Measurements from ENCODE around the gene YPEL4.

The YPEL4 gene

DNA sequence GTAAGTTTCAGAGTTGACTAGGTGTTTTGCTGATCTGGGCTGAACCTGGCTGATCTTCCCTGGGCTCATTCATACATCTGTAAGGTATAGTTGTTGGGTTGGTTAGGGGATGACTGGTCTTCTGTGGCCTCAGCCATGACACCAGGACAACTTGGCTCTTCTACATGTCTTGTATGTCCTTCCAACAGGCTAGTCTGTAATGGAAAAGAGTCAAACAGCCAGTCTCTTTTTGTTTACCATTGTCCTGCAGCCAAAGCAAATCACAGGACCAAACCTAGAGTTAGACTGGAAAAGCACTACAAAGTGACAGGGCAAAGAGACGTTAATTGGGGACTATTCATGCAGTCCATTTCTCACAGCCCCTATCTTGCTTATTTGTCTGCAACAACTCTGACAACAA is 34.4 kb downstream of the YPEL4 start:
- H3K4me3 ChIP-seq (ENCODE audit: low read depth, low read length), result no peak overlapping the region
- TF ChIP-seq, protein P1, sequence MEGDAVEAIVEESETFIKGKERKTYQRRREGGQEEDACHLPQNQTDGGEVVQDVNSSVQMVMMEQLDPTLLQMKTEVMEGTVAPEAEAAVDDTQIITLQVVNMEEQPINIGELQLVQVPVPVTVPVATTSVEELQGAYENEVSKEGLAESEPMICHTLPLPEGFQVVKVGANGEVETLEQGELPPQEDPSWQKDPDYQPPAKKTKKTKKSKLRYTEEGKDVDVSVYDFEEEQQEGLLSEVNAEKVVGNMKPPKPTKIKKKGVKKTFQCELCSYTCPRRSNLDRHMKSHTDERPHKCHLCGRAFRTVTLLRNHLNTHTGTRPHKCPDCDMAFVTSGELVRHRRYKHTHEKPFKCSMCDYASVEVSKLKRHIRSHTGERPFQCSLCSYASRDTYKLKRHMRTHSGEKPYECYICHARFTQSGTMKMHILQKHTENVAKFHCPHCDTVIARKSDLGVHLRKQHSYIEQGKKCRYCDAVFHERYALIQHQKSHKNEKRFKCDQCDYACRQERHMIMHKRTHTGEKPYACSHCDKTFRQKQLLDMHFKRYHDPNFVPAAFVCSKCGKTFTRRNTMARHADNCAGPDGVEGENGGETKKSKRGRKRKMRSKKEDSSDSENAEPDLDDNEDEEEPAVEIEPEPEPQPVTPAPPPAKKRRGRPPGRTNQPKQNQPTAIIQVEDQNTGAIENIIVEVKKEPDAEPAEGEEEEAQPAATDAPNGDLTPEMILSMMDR (IDR thresholded peaks at IDR 0.05; ENCODE audit: low read depth, low read length), result no peak

DNA sequence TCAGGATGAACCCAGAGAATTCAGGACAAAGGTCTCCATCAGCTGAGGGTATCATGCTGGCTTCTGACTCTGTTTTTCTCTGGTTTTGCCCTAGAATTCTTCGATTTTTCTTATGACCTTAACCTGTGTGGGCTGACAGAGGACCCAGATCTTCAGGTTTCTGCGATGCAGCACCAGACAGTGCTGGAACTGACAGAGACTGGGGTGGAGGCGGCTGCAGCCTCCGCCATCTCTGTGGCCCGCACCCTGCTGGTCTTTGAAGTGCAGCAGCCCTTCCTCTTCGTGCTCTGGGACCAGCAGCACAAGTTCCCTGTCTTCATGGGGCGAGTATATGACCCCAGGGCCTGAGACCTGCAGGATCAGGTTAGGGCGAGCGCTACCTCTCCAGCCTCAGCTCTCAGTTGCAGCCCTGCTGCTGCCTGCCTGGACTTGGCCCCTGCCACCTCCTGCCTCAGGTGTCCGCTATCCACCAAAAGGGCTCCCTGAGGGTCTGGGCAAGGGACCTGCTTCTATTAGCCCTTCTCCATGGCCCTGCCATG is 35.4 kb downstream of the YPEL4 start:
- TF ChIP-seq, protein P1 (IDR thresholded peaks at IDR 0.05; ENCODE audit: low read depth, low read length), result no peak
- no peak overlapping the region for H3K4me3 ChIP-seq (ENCODE audit: low read depth, low read length)

DNA sequence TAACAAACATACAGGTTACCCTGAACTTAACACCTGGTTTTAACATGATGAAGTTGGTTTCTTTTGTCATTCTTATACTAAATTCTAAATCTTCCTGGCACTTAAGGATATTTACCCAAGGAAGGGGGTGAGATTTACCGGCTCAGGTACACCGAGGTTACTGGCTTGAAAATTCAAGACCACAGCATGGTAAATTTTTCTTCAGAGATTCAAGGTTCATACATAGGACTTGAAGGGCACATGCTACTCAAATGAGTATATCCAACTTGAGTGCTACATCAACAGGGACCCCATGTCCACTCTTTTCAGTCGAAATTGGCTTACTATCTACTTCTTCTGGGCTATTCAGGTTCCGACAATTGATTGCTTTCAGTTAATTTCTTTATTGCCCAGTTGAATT is 39.5 kb downstream of the YPEL4 start:
- TF ChIP-seq, protein P1 (IDR thresholded peaks at IDR 0.05; ENCODE audit: low read depth, low read length), result no peak
- H3K4me3 ChIP-seq (ENCODE audit: low read depth, low read length), result no peak overlapping the region

DNA sequence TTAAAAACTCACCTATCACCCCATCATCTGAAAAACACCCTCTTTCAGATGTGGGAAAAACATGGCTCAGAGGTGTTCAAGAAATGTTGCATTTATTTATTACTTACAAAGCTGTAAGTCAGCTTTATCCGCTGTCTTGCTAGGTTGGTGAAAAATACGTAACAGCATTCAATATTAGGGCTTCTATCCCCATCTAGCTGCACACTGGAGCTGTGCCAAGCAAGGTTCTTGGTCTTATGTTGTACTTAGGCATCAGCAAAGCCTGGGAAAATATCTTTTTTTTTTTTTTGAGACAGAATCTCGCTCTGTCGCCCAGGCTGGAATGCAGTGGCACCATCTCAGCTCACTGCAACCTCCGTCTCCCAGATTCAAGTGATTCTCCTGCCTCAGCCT is 44.7 kb downstream of the YPEL4 start:
- TF ChIP-seq, protein P1 (IDR thresholded peaks at IDR 0.05; ENCODE audit: low read depth, low read length), result no peak
- no peak overlapping the region for H3K4me3 ChIP-seq (ENCODE audit: low read depth, low read length)

DNA sequence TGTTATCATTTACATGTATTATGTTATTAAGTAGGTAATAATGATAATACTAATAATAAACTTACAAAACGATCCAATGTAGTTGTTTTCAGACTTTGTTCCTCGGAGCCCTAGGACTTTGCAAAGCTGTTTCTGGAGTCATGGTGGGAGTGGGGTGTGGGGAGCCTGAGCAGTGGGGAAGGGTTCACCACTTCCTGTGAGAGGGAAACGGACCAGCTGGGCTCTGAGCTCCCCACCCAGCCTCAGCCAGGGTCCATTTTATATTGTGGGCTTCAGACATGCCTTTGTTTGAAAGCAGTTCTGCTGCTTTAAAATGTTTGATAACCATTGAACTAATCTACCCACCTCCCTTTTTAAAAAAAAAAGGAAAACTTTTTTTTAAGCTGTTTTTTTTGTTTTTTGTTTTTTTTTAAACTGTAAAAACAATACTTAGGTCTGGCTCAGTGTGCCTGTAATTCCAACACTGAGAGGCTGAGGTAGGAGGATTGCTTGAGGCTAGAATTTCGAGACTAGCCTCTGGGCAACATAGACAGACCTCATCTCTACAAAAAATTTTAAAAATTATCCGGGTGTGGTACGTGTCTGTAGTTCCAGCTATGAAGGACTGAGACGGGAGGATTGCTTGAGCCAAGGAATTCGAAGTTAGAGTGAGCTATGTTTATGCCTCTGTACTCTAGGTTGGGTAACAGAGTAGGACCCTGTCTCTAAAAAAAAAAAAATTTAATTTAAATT is 45.2 kb downstream of the YPEL4 start:
- H3K4me3 ChIP-seq (ENCODE audit: low read depth, low read length), result no peak overlapping the region
- TF ChIP-seq, protein P1 (IDR thresholded peaks at IDR 0.05; ENCODE audit: low read depth, low read length), result no peak

DNA sequence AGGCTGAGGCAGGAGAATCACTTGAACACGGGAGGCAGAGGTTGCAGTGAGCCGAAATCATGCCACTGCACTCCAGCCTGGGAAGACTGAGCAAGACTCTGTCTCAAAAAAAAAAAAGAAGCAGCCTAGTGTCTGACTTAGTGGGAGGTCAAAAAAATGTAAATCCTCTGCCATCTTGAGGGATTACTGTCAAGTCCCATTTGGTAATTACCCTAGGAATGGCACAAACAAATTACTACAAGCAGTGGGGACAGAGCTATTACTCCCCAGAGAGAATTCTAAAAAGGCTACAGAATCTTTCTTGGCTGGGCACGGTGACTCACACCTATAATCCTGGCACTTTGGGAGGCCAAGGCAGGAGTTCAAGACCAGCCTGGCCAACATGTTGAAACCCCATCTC is 48.4 kb downstream of the YPEL4 start:
- H3K4me3 ChIP-seq (ENCODE audit: low read depth, low read length), result no peak overlapping the region
- TF ChIP-seq, protein P1 (IDR thresholded peaks at IDR 0.05; ENCODE audit: low read depth, low read length), result no peak

DNA sequence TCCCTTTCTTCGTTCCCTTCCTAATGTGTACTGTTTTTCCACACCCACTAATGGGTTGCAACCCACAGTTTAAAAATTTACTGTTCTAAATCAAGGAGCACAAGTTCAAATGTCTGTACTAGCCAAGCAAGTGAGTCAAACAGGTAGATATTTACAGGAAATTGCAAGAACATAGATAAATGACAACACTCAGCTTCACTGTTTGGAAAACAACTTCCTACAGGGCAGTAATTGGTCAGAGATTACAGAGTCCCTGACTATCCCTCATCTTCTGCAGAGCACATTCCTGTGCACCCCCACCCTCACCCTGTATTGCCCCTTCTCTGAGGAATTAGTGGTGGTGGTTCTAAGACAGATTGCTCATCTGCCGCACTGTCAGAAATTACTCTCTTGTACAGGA is 50.3 kb downstream of the YPEL4 start:
- TF ChIP-seq, protein P1 (IDR thresholded peaks at IDR 0.05; ENCODE audit: low read depth, low read length), result no peak
- no peak overlapping the region for H3K4me3 ChIP-seq (ENCODE audit: low read depth, low read length)
